PC-9 (cell line): ENCODE data around the gene MT1F. TPM values are rescaled to one million over a fixed set of nuclear protein-coding genes. Genes with fewer than 3 reads are reported as not detected.

Source experiments
- BruUV-seq: library from RNA; stranded (reverse); fragments of 400-500 nt; replicated peaks from 2 replicates; lab custom pipeline; 2021; lab: Mats Ljungman, UMichigan
- CTCF ChIA-PET: fragments of 300-600 bp; sonication (Branson Sonifier 250); formaldehyde crosslinking; loops from one replicate; lab custom pipeline; 2022; ENCODE audit warnings: antibody characterized with exemption; lab: Charles Lee
- POLR2A ChIA-PET: fragments of 300-600 bp; sonication (Branson Sonifier 250); formaldehyde crosslinking; loops from one replicate; lab custom pipeline; 2022; ENCODE audit warnings: antibody characterized with exemption; ENCODE audit not compliant: unreplicated experiment; lab: Charles Lee
- DNase-seq, 2 experiments: peaks; one replicate each; pipeline versions ENCODE4 v3.0.0 to v3.0.0-alpha.2; 2015 to 2022; ENCODE audit warnings: mixed read lengths in 1 of 2
- H2AFZ ChIP-seq: fragments of 200-600 bp; sonication (generic); 2 replicates; pipeline ENCODE4 v1.8.1; 2017; ENCODE audit warnings: antibody characterized with exemption
- H3F3A ChIP-seq: fragments of 200-600 bp; sonication (generic); 2 replicates; pipeline ENCODE4 v1.8.1; 2017; ENCODE audit warnings: antibody characterized with exemption, mild to moderate bottlenecking, low read depth; ENCODE audit not compliant: insufficient read depth
- H3K27ac ChIP-seq: fragments of 200-600 bp; sonication (generic); 2 replicates; pipeline ENCODE4 v1.6.1; 2016; ENCODE audit warnings: mixed run types
- H3K27me3 ChIP-seq: fragments of 200-600 bp; sonication (generic); 2 replicates; pipeline ENCODE4 v1.6.1; 2016; ENCODE audit warnings: low read depth, mixed run types; ENCODE audit not compliant: insufficient read depth
- H3K36me3 ChIP-seq: fragments of 200-600 bp; sonication (generic); 2 replicates; pipeline ENCODE4 v1.6.1; 2016; ENCODE audit warnings: low read depth, mixed run types
- H3K4me1 ChIP-seq: fragments of 200-600 bp; sonication (generic); replicated peaks from 2 replicates; pipeline ENCODE4 v1.6.1; 2016; ENCODE audit warnings: mixed run types; ENCODE audit not compliant: insufficient read depth
- H3K4me2 ChIP-seq: fragments of 200-600 bp; sonication (generic); 2 replicates; pipeline ENCODE4 v1.6.1; 2017; ENCODE audit warnings: mixed run types
- H3K4me3 ChIP-seq: fragments of 200-600 bp; sonication (generic); 2 replicates; pipeline ENCODE4 v1.6.1; 2016; ENCODE audit warnings: mixed run types
- H3K79me2 ChIP-seq: fragments of 200-600 bp; sonication (generic); 2 replicates; pipeline ENCODE4 v1.6.1; 2017; ENCODE audit warnings: low read depth, mixed run types
- H3K9me2 ChIP-seq: fragments of 200-600 bp; sonication (generic); 2 replicates; pipeline ENCODE4 v1.8.1; 2017; ENCODE audit warnings: mild to moderate bottlenecking; ENCODE audit not compliant: insufficient read depth
- H3K9me3 ChIP-seq: fragments of 200-600 bp; sonication (generic); 2 replicates; pipeline ENCODE4 v1.8.1; 2016; ENCODE audit warnings: low read depth; ENCODE audit not compliant: insufficient read depth
- H4K20me1 ChIP-seq: fragments of 200-600 bp; sonication (generic); 2 replicates; pipeline ENCODE4 v1.8.1; 2017; ENCODE audit not compliant: insufficient read depth
- EZH2 ChIP-seq: fragments of 200-600 bp; sonication (generic); IDR thresholded peaks from 2 replicates; pipeline ENCODE4 v1.8.0; 2017; ENCODE audit warnings: antibody characterized with exemption, low read depth
- intact Hi-C: fragments of 100-400 bp; cut with micrococcal nuclease; formaldehyde crosslinking; loops from one replicate; pipeline ENCODE4 v1.10.0; 2022; ENCODE audit not compliant: unreplicated experiment
- total RNA-seq: library from RNA; stranded (reverse); gene quantifications from 2 replicates; pipeline ENCODE4 v1.2.3, GENCODE V29; 2021
- TF ChIP-seq, protein P1 (sequence below): fragments of 200-600 bp; sonication (generic); conservative IDR thresholded peaks from 2 replicates; pipeline ENCODE4 v1.6.1; 2017; ENCODE audit warnings: mixed run types, antibody characterized with exemption, mild to moderate bottlenecking, moderate library complexity

The MT1F gene
- total RNA-seq, 1 experiment from 2014 or later = 4.0 TPM

DNA sequence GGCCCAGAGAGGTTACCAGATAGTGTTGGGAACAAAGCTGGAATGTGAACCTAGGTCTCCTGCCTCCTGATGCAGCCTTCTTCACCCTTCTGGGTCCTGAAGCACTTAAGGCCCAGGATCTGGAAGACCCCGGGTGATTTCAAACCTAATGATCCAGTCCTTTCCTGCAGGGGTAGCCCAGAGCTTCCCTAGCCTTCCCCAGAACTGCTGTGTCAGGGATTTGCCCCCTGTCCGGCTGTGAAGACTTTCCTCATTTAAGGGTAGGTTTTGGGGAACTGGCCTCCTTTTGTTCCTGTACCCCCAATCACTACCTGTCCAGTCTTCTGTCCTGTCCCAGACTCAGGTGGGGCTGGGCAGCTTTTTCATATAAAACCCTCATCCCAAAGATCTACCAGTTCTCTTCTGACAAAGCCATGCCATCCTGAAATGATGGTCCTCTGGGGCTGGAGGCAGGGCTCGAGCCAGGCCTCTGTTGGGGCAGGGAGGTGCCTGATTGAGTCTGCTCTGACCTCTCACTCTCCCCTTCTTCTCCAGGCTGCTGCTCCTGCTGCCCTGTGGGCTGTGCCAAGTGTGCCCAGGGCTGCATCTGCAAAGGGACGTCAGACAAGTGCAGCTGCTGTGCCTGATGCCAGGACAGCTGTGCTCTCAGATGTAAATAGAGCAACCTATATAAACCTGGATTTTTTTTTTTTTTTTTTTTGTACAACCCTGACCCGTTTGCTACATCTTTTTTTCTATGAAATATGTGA is 25.8 kb downstream of the MT1F start:
- H3K79me2 ChIP-seq = no peaks in the 10 kb centered on the region
- H3K27me3 ChIP-seq = no peaks in the 10 kb centered on the region
- intact Hi-C loops = loop anchor here (2.0 to 5.0 kb wide), 2 partner anchors 41 to 77 kb away; no protein-coding TSS in a partner anchor
- H3K27ac ChIP-seq = no peak overlapping the region
- H3K9me3 ChIP-seq = peaks cover 6% of the 10 kb centered on the region; the same call in 1 of the 2 replicates
- H3K9me2 ChIP-seq = no peaks in the 10 kb centered on the region
- peaks cover 39% of the 10 kb centered on the region for H3K4me1 ChIP-seq
- no peak for DNase-seq
- TF ChIP-seq, protein P1, sequence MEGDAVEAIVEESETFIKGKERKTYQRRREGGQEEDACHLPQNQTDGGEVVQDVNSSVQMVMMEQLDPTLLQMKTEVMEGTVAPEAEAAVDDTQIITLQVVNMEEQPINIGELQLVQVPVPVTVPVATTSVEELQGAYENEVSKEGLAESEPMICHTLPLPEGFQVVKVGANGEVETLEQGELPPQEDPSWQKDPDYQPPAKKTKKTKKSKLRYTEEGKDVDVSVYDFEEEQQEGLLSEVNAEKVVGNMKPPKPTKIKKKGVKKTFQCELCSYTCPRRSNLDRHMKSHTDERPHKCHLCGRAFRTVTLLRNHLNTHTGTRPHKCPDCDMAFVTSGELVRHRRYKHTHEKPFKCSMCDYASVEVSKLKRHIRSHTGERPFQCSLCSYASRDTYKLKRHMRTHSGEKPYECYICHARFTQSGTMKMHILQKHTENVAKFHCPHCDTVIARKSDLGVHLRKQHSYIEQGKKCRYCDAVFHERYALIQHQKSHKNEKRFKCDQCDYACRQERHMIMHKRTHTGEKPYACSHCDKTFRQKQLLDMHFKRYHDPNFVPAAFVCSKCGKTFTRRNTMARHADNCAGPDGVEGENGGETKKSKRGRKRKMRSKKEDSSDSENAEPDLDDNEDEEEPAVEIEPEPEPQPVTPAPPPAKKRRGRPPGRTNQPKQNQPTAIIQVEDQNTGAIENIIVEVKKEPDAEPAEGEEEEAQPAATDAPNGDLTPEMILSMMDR = no peak
- TF ChIP-seq EZH2 = no peak
- no peak overlapping the region for H3K4me3 ChIP-seq
- no TSS peak for BruUV-seq
- H3K4me2 ChIP-seq = peak overlapping the region; percentile 99
- ChIA-PET CTCF (interaction anchor here (0.5 to 0.7 kb wide), 3 partner anchors 30 to 779 kb away, joined by 5 to 9 read pairs (median 5); no protein-coding TSS in a partner anchor), POLR2A (interaction anchor here (0.6 to 0.8 kb wide), 2 partner anchors 46 to 326 kb away, joined by 3 to 6 read pairs; no protein-coding TSS in a partner anchor)
- no peaks in the 10 kb centered on the region for H4K20me1 ChIP-seq
- no peaks in the 10 kb centered on the region for H3K36me3 ChIP-seq
- H2AFZ ChIP-seq = no peak overlapping the region
- H3F3A ChIP-seq = peaks cover 30% of the 10 kb centered on the region

- ChIA-PET CTCF (no interaction called here), POLR2A (no interaction called here)
- Histone ChIP-seq H3F3A (peaks cover 30% of the 10 kb centered on the region), H3K9me3 (peaks cover 6% of the 10 kb centered on the region; the same call in 1 of the 2 replicates), H3K27me3 (no peaks in the 10 kb centered on the region), H3K79me2 (no peaks in the 10 kb centered on the region), H2AFZ (no peak overlapping the region), H3K27ac (no peak overlapping the region), H3K36me3 (no peaks in the 10 kb centered on the region), H3K9me2 (no peaks in the 10 kb centered on the region), H4K20me1 (no peaks in the 10 kb centered on the region), H3K4me2 (no peak overlapping the region), H3K4me3 (no peak overlapping the region), H3K4me1 (peaks cover 45% of the 10 kb centered on the region)
- intact Hi-C loops = loop anchor here (5.0 kb wide), 1 partner anchor 42 kb away; no protein-coding TSS in a partner anchor
- no TSS peak for BruUV-seq
- no peak for TF ChIP-seq EZH2
- TF ChIP-seq, protein P1 = no peak
- no peak for DNase-seq
Observed at GRCh38 chr16:56684256-56684925, 26.6 kb downstream of the MT1F start.

- Histone ChIP-seq H2AFZ (no peak overlapping the region), H3K9me2 (no peaks in the 10 kb centered on the region), H3K9me3 (peaks cover 6% of the 10 kb centered on the region; the same call in 1 of the 2 replicates), H3K27me3 (no peaks in the 10 kb centered on the region), H4K20me1 (no peaks in the 10 kb centered on the region), H3K4me2 (no peak overlapping the region), H3K4me3 (no peak overlapping the region), H3K4me1 (peaks cover 45% of the 10 kb centered on the region), H3K79me2 (no peaks in the 10 kb centered on the region), H3K36me3 (no peaks in the 10 kb centered on the region), H3K27ac (no peak overlapping the region), H3F3A (peaks cover 31% of the 10 kb centered on the region)
- no peak for DNase-seq
- POLR2A ChIA-PET = no interaction called here
- TF ChIP-seq EZH2 = no peak
- TF ChIP-seq, protein P1 = no peak
- BruUV-seq = no TSS peak
- CTCF ChIA-PET = no interaction called here
- intact Hi-C loops = loop anchor here (5.0 kb wide), 1 partner anchor 43 kb away; no protein-coding TSS in a partner anchor
Observed at GRCh38 chr16:56684926-56685590, 27.3 kb downstream of the MT1F start.
